Mucosa of descending colon (tissue), 3 donors: ENCODE results near the gene SGCD. TPM values are rescaled to one million over a fixed set of nuclear protein-coding genes. Genes with fewer than 3 reads are reported as not detected.

Experiments used
- ATAC-seq: fragments of 200-7000 bp; cut with Tn5 transposase; one replicate; pipeline ENCODE4 v1.9.1; 2020; ENCODE audit warnings: mild to moderate bottlenecking, moderate library complexity
- DNase-seq, 3 donors: peaks; one replicate each; pipeline ENCODE4 v3.0.0-alpha.2; 2020
- H3K36me3 ChIP-seq: fragments of 200-600 bp; one replicate; pipeline ENCODE4 v1.8.0; 2021; ENCODE audit warnings: low read depth, mild to moderate bottlenecking
- H3K4me1 ChIP-seq: fragments of 200-600 bp; one replicate; pipeline ENCODE4 v1.8.0; 2021; ENCODE audit warnings: low read depth, mild to moderate bottlenecking
- H3K4me3 ChIP-seq: fragments of 200-600 bp; one replicate; pipeline ENCODE4 v1.8.0; 2021; ENCODE audit warnings: mild to moderate bottlenecking
- H3K9me3 ChIP-seq: fragments of 200-600 bp; one replicate; pipeline ENCODE4 v1.8.0; 2021; ENCODE audit warnings: mild to moderate bottlenecking
- intact Hi-C, 2 donors: fragments of 100-400 bp; cut with DNase I in 1 of 2; cut with micrococcal nuclease in 1 of 2; formaldehyde crosslinking; loops; one replicate each; pipeline versions ENCODE4 v1.11.0 to v1.11.1; 2022; cut with DNase I, micrococcal nuclease
- total RNA-seq, 3 donors: library from RNA; stranded (reverse); fragmentation: NEBNext Ultra II Directional in 2 of 3; extraction: Animal tissue kit (Norgen Biotek cat#: 25700) in 2 of 3; gene quantifications; one replicate each; pipeline versions ENCODE4 v1.2.1 to v1.2.4, GENCODE V29; 2021 to 2023
- TF ChIP-seq, protein P1 (sequence below): fragments of 200-600 bp; IDR thresholded peaks from one replicate; pipeline ENCODE4 v1.8.0; 2022; ENCODE audit warnings: antibody characterized with exemption, mild to moderate bottlenecking
- donor health status: DM: no; HTN: no; CAD: no; lungs with moderate emphysema.
- donor health status: DM: no; HTN: no; CAD: no.
- donor health status: DM: no; HTN: yes; CAD: no.

SGCD gene
- total RNA-seq, 3 donors from 2014 or later = 1.2 to 7.4 (median 2.0) TPM

DNA sequence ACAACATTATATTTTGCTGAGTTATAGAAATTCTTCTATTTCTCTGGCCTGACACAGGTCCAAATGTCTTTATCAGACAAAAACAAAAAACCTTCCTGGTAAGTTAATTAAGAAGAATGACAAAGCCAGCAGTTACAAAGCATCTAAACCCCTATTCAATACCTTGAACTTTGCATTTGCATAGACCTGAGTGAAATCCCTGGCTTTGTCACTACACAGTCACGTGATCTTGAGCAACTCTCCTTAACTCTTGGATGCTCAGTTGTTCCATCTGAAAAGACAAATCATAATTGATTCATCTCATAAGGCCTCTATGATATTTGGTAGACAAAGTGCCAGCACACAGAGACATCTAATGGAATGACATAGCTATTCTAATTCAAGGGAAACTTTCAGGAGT, 356.5 kb downstream of the SGCD start:
- H3K4me1 ChIP-seq = no peaks in the 10 kb centered on the region
- intact Hi-C loops = no loop called here
- no peak for DNase-seq
- H3K9me3 ChIP-seq = no peaks in the 10 kb centered on the region
- no peaks in the 10 kb centered on the region for H3K36me3 ChIP-seq
- ATAC-seq = no peak
- TF ChIP-seq, protein P1, sequence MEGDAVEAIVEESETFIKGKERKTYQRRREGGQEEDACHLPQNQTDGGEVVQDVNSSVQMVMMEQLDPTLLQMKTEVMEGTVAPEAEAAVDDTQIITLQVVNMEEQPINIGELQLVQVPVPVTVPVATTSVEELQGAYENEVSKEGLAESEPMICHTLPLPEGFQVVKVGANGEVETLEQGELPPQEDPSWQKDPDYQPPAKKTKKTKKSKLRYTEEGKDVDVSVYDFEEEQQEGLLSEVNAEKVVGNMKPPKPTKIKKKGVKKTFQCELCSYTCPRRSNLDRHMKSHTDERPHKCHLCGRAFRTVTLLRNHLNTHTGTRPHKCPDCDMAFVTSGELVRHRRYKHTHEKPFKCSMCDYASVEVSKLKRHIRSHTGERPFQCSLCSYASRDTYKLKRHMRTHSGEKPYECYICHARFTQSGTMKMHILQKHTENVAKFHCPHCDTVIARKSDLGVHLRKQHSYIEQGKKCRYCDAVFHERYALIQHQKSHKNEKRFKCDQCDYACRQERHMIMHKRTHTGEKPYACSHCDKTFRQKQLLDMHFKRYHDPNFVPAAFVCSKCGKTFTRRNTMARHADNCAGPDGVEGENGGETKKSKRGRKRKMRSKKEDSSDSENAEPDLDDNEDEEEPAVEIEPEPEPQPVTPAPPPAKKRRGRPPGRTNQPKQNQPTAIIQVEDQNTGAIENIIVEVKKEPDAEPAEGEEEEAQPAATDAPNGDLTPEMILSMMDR = no peak
- no peak overlapping the region for H3K4me3 ChIP-seq

DNA sequence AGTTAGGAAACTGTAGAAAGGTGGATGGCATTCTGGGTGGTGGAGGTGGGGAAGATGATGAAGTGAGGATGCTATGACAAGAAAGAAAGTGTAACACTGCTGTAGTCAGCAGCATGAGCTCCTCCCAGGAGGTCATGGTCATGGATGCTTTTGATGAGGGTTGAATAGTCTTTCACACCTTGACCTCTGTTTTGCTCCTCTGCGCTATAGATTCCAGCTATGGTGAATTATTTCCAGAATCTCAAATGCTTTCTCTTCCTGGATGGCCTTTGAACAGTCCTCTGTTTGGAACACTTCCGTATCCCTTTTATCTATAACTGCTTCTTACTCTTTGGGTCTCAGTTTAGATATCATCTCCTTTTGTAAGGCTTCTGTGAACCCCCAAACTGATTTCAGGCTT, 357.3 kb downstream of the SGCD start:
- H3K36me3 ChIP-seq = no peaks in the 10 kb centered on the region
- H3K4me3 ChIP-seq = no peak overlapping the region
- ATAC-seq (no peak), DNase-seq (no peak)
- H3K4me1 ChIP-seq = no peaks in the 10 kb centered on the region
- TF ChIP-seq, protein P1 = no peak
- intact Hi-C loops = no loop called here
- H3K9me3 ChIP-seq = no peaks in the 10 kb centered on the region

DNA sequence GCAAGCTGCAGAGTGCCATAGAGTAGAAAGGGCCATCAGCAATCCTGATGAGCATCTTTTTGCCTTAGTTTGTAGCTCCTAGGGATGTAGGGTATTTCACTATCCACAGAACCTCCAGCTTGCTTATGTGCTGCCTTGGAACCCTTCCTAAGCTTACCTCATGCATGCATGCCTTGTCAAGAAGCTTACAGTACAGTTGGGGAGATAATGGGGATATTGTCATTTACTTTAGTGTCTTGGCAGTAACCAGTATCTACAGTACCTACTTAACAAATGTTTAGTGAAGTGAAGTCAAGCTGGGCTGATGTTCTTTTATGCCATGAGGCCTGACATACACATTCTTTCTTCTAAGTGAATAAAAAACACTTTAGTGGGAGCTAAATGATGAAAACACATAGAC, 358.5 kb downstream of the SGCD start:
- H3K36me3 ChIP-seq = no peaks in the 10 kb centered on the region
- DNase-seq (no peak), ATAC-seq (no peak)
- intact Hi-C loops = no loop called here
- H3K9me3 ChIP-seq = no peaks in the 10 kb centered on the region
- no peak overlapping the region for H3K4me3 ChIP-seq
- no peaks in the 10 kb centered on the region for H3K4me1 ChIP-seq
- TF ChIP-seq, protein P1 = no peak

DNA sequence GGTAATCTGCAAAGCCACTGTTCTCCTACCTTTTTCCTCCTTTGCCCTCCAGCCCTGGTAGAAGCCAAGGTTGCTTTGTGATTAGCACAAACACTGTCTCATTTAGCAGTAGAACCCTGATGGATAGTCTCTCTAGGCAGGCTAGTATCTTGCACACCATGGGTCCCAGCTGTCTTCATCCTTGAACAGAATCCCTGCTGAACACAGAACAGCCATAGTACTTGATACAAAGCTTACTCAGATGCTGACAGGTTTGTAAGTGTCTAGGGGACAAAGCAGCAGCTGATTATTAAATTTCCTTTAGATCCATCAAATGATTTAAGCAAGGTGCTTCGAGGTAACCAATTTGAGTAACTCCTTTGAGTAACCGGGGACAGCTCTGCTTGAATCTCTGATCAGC, 359.4 kb downstream of the SGCD start:
- intact Hi-C loops = no loop called here
- Histone ChIP-seq H3K4me1 (no peaks in the 10 kb centered on the region), H3K4me3 (no peak overlapping the region), H3K36me3 (no peaks in the 10 kb centered on the region), H3K9me3 (no peaks in the 10 kb centered on the region)
- DNase-seq = no peak
- TF ChIP-seq, protein P1 = no peak
- no peak for ATAC-seq

DNA sequence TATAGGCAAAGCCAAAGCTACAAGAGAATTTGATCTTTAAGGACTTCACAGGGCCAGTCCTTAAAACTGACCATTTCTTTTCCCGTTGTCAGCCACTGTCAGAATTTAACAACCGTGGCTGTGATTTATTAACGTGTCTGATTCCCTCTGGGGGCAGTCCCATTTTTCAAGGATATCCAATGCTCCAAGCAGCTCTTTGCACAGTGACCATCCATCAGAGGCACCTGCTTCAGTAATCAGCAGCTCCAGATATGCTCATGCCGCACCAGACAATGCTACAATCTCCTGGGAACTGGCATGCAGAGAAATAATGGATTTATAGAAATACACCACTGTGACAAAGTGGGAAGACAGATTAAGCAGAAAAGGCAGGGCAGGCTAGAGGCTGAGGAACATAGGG, 359.8 kb downstream of the SGCD start:
- ATAC-seq (no peak), DNase-seq (no peak)
- Histone ChIP-seq H3K36me3 (no peaks in the 10 kb centered on the region), H3K4me3 (no peak overlapping the region), H3K4me1 (no peaks in the 10 kb centered on the region), H3K9me3 (no peaks in the 10 kb centered on the region)
- intact Hi-C loops = no loop called here
- TF ChIP-seq, protein P1 = no peak

DNA sequence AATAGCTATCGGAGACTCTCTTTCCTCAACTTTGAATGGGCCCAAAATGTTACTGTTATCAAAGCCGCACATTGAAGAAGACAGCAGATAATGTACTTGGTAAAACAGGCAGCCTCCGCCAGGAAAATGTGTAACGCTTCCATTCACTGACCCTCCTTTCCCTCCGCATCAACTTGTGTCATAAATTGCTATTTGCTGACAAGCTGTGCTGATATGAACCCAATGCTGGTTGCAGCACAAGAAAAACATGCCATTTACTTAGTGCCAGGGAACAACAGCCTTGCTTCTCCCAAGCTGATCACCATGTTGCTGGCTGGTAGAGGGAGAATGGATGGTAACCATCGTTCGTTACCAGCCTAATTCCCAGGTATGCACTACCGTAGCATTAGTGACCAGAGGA, 360.6 kb downstream of the SGCD start:
- Histone ChIP-seq H3K4me3 (no peak overlapping the region), H3K9me3 (no peaks in the 10 kb centered on the region), H3K36me3 (no peaks in the 10 kb centered on the region), H3K4me1 (no peaks in the 10 kb centered on the region)
- ATAC-seq (no peak), DNase-seq (no peak)
- TF ChIP-seq, protein P1 = no peak
- intact Hi-C loops = no loop called here
